ENCODE results near the gene PLAGL2. TPM values are rescaled to one million over a fixed set of nuclear protein-coding genes. Genes with fewer than 3 reads are reported as not detected.
A peak's percentile ranks its signal among the peaks of the same experiment; 100 is the strongest.

PLAGL2 gene
- total and polyA plus RNA-seq, 9 of the 15 experiments (the other 6 are each of a cell fraction or from before 2014, with no cell fraction given), result 3.1 to 24.3 (median 6.4) TPM

GRCh38 chr20:32159766-32160221 lies 47.7 kb downstream of the PLAGL2 start (continued):
- TF ChIP-seq, protein P1, sequence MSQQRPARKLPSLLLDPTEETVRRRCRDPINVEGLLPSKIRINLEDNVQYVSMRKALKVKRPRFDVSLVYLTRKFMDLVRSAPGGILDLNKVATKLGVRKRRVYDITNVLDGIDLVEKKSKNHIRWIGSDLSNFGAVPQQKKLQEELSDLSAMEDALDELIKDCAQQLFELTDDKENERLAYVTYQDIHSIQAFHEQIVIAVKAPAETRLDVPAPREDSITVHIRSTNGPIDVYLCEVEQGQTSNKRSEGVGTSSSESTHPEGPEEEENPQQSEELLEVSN (IDR thresholded peaks at IDR 0.05; ENCODE audit: borderline replicate concordance in 1 of 2, extremely low read depth in 1 of 2, insufficient read depth in 1 of 2, insufficient read length in 1 of 2, low read depth in 1 of 2, low read length in 1 of 2, poor library complexity in 1 of 2, severe bottlenecking in 1 of 2), result no peak
- TF ChIP-seq STAG1 (CRISPR knock-in tag; IDR thresholded peaks at IDR 0.05; ENCODE audit: borderline replicate concordance) (no peak), POLR3G (IDR thresholded peaks at IDR 0.05; ENCODE audit: extremely low read depth, insufficient read length, insufficient replicate concordance) (no peak), PHF20 (IDR thresholded peaks at IDR 0.05; ENCODE audit: partially characterized antibody) (no peak), ZBTB12 (CRISPR knock-in tag; IDR thresholded peaks at IDR 0.05) (no peak), THAP7 (CRISPR knock-in tag; IDR thresholded peaks at IDR 0.05) (no peak), BACH1 (tag; IDR thresholded peaks at IDR 0.05) (peak; percentile 81), SP2 (IDR thresholded peaks at IDR 0.05; ENCODE audit: extremely low read depth, low read depth, low read length, poor library complexity, severe bottlenecking) (no peak), ZNF197 (CRISPR knock-in tag; IDR thresholded peaks at IDR 0.05; ENCODE audit: low read depth) (peak; percentile 79; the same call in 1 of the 2 replicates), ZNF583 (CRISPR knock-in tag; IDR thresholded peaks at IDR 0.05) (no peak), ZNF778 (CRISPR knock-in tag; IDR thresholded peaks at IDR 0.05) (no peak), TBL1XR1 (IDR thresholded peaks at IDR 0.05; ENCODE audit: low read length in 2 of 2) (no peak), ESRRB (CRISPR knock-in tag; IDR thresholded peaks at IDR 0.05; ENCODE audit: borderline replicate concordance) (no peak), RHOXF2B (CRISPR knock-in tag; conservative IDR thresholded peaks at IDR 0.05) (no peak), MAFG (tag; conservative IDR thresholded peaks at IDR 0.05) (peak; percentile 92), ZNF24 (IDR thresholded peaks at IDR 0.05) (no peak), ZNF79 (CRISPR knock-in tag; IDR thresholded peaks at IDR 0.05; ENCODE audit: low read depth) (no peak), BHLHE40 (IDR thresholded peaks at IDR 0.05; ENCODE audit: low read length) (no peak), ARID2 (IDR thresholded peaks at IDR 0.05) (no peak), ZNF347 (CRISPR knock-in tag; IDR thresholded peaks at IDR 0.05; ENCODE audit: low read depth) (no peak)
- TF ChIP-seq, protein P2, sequence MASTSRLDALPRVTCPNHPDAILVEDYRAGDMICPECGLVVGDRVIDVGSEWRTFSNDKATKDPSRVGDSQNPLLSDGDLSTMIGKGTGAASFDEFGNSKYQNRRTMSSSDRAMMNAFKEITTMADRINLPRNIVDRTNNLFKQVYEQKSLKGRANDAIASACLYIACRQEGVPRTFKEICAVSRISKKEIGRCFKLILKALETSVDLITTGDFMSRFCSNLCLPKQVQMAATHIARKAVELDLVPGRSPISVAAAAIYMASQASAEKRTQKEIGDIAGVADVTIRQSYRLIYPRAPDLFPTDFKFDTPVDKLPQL (IDR thresholded peaks at IDR 0.05; ENCODE audit: extremely low read depth, insufficient read length), result no peak
- TF ChIP-seq, protein P3, sequence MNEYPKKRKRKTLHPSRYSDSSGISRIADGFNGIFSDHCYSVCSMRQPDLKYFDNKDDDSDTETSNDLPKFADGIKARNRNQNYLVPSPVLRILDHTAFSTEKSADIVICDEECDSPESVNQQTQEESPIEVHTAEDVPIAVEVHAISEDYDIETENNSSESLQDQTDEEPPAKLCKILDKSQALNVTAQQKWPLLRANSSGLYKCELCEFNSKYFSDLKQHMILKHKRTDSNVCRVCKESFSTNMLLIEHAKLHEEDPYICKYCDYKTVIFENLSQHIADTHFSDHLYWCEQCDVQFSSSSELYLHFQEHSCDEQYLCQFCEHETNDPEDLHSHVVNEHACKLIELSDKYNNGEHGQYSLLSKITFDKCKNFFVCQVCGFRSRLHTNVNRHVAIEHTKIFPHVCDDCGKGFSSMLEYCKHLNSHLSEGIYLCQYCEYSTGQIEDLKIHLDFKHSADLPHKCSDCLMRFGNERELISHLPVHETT (CRISPR knock-in tag; conservative IDR thresholded peaks at IDR 0.05 in 1 of 2, IDR thresholded peaks at IDR 0.05 in 1 of 2), result peak in 1 of 2 experiments; percentile 65; a peak in 1 of 4 replicates
- TF ChIP-seq, protein P4, sequence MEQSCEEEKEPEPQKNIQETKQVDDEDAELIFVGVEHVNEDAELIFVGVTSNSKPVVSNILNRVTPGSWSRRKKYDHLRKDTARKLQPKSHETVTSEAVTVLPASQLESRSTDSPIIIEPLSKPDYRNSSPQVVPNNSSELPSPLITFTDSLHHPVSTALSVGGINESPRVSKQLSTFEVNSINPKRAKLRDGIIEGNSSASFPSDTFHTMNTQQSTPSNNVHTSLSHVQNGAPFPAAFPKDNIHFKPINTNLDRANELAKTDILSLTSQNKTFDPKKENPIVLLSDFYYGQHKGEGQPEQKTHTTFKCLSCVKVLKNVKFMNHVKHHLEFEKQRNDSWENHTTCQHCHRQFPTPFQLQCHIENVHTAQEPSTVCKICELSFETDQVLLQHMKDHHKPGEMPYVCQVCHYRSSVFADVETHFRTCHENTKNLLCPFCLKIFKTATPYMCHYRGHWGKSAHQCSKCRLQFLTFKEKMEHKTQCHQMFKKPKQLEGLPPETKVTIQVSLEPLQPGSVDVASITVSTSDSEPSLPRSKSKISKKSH (CRISPR knock-in tag; IDR thresholded peaks at IDR 0.05), result no peak
